Loucy (cell line): ENCODE results near the gene HEPACAM2.

Experiments used
- H2AFZ ChIP-seq: fragments of 200-600 bp; sonication (generic); 2 replicates; pipeline ENCODE4 v1.6.0; 2016; ENCODE audit warnings: antibody characterized with exemption, mild to moderate bottlenecking, low read length, moderate library complexity
- H3F3A ChIP-seq: fragments of 200-600 bp; 2 replicates; pipeline ENCODE4 v1.6.0; 2016; ENCODE audit warnings: antibody characterized with exemption, low read depth, mild to moderate bottlenecking
- H3K27me3 ChIP-seq: fragments of 200-600 bp; sonication (generic); 2 replicates; pipeline ENCODE4 v1.6.1; 2014; ENCODE audit warnings: low read length, mild to moderate bottlenecking; ENCODE audit not compliant: insufficient read depth, poor library complexity, severe bottlenecking
- H3K36me3 ChIP-seq: fragments of 200-600 bp; sonication (generic); 2 replicates; pipeline ENCODE4 v1.6.1; 2016; ENCODE audit warnings: low read length; ENCODE audit not compliant: insufficient read depth
- H3K4me1 ChIP-seq: fragments of 200-600 bp; sonication (generic); 2 replicates; pipeline ENCODE4 v1.5.1; 2014; ENCODE audit warnings: low read length, mild to moderate bottlenecking; ENCODE audit not compliant: insufficient read depth, poor library complexity, severe bottlenecking
- H3K4me2 ChIP-seq: fragments of 200-600 bp; sonication (generic); 2 replicates; pipeline ENCODE4 v1.6.0; 2014; ENCODE audit warnings: antibody characterized with exemption, low read length, low read depth, mild to moderate bottlenecking; ENCODE audit not compliant: poor library complexity, severe bottlenecking
- H3K4me3 ChIP-seq: fragments of 200-600 bp; sonication (generic); 2 replicates; pipeline ENCODE4 v1.5.1; 2014; ENCODE audit warnings: low read length, mild to moderate bottlenecking, mixed read lengths; ENCODE audit not compliant: poor library complexity, severe bottlenecking
- H3K79me2 ChIP-seq: fragments of 200-600 bp; sonication (generic); 2 replicates; pipeline ENCODE4 v1.6.1; 2014; ENCODE audit warnings: low read length; ENCODE audit not compliant: insufficient read depth
- H3K9ac ChIP-seq: fragments of 200-600 bp; sonication (generic); 2 replicates; pipeline ENCODE4 v1.6.0; 2014; ENCODE audit warnings: mild to moderate bottlenecking, low read depth, low read length, moderate library complexity; ENCODE audit not compliant: poor library complexity, severe bottlenecking
- H3K9me2 ChIP-seq: fragments of 200-600 bp; sonication (generic); replicated peaks from 2 replicates; pipeline ENCODE4 v1.6.1; 2016; ENCODE audit warnings: low read depth, low read length, mixed read lengths
- H3K9me3 ChIP-seq: fragments of 200-600 bp; sonication (generic); 2 replicates; pipeline ENCODE4 v1.6.1; 2014; ENCODE audit warnings: mild to moderate bottlenecking, antibody characterized with exemption, low read length, low read depth; ENCODE audit not compliant: insufficient read depth
- H4K20me1 ChIP-seq: fragments of 200-600 bp; sonication (generic); 2 replicates; pipeline ENCODE4 v1.6.0; 2014; ENCODE audit warnings: antibody characterized with exemption, low read length, mild to moderate bottlenecking; ENCODE audit not compliant: insufficient read depth, poor library complexity, severe bottlenecking
- CTCF ChIP-seq: fragments of 200-600 bp; sonication (generic); conservative IDR thresholded peaks from 2 replicates; pipeline ENCODE4 v1.5.1; 2014; ENCODE audit warnings: mild to moderate bottlenecking, antibody characterized with exemption, low read length
- EZH2phosphoT487 ChIP-seq: fragments of 200-600 bp; IDR thresholded peaks from 2 replicates; pipeline ENCODE4 v1.6.1; 2018; ENCODE audit warnings: antibody characterized with exemption, mild to moderate bottlenecking, moderate library complexity, borderline replicate concordance

Gene HEPACAM2

GRCh38 chr7:93202594-93203250, 23.5 kb downstream of the HEPACAM2 start:
- Histone ChIP-seq H3K9me3 (no peaks in the 10 kb centered on the region), H3K9ac (no peak overlapping the region), H3K27me3 (peaks cover 10% of the 10 kb centered on the region), H3K9me2 (no peaks in the 10 kb centered on the region), H3K4me1 (no peaks in the 10 kb centered on the region), H2AFZ (no peak overlapping the region), H4K20me1 (no peaks in the 10 kb centered on the region), H3K4me2 (no peak overlapping the region), H3K36me3 (no peaks in the 10 kb centered on the region), H3F3A (no peaks in the 10 kb centered on the region), H3K79me2 (no peaks in the 10 kb centered on the region), H3K4me3 (no peak overlapping the region)
- no peak for TF ChIP-seq CTCF
- TF ChIP-seq EZH2phosphoT487, result no peak

GRCh38 chr7:93198472-93198871, 27.8 kb downstream of the HEPACAM2 start:
- Histone ChIP-seq H3K27me3 (no peaks in the 10 kb centered on the region), H3K9ac (no peak overlapping the region), H3K79me2 (no peaks in the 10 kb centered on the region), H3K4me1 (no peaks in the 10 kb centered on the region), H3K4me2 (no peak overlapping the region), H3K9me2 (no peaks in the 10 kb centered on the region), H3K36me3 (no peaks in the 10 kb centered on the region), H3F3A (no peaks in the 10 kb centered on the region), H4K20me1 (no peaks in the 10 kb centered on the region), H3K4me3 (no peak overlapping the region), H3K9me3 (no peaks in the 10 kb centered on the region), H2AFZ (no peak overlapping the region)
- TF ChIP-seq CTCF (no peak), EZH2phosphoT487 (no peak)

- Histone ChIP-seq H3K79me2 (no peaks in the 10 kb centered on the region), H3K4me3 (no peak overlapping the region), H3K9me3 (no peaks in the 10 kb centered on the region), H3K9ac (no peak overlapping the region), H3K4me2 (no peak overlapping the region), H3K27me3 (no peaks in the 10 kb centered on the region), H3F3A (no peaks in the 10 kb centered on the region), H4K20me1 (no peaks in the 10 kb centered on the region), H2AFZ (no peak overlapping the region), H3K4me1 (no peaks in the 10 kb centered on the region), H3K9me2 (no peaks in the 10 kb centered on the region), H3K36me3 (no peaks in the 10 kb centered on the region)
- TF ChIP-seq EZH2phosphoT487, result no peak
- no peak for TF ChIP-seq CTCF
Measured at GRCh38 chr7:93196336-93196735, 29.9 kb downstream of the HEPACAM2 start.
